ENCODE data around the gene PJVK.

DNA sequence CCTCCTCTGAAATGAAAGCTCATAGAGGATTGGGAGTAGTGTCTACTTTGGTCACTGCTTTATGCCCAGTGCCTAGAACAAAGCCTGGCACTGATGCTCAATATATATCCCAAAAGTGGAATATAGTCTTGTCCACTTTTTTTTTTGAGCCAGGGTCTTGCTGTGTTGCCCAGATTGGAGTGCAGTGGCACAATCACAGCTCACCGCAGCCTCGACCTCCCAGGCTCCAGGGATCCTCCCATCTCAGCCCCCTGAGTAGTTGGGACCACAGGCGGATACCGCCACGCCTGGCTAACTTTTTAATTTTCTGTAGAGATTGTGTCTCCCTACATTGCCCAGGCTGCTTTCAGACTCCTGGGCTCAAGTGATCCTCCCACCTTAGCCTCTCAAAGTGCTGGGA lies 23.4 kb downstream of the PJVK start:
- TF ChIP-seq, protein P1, sequence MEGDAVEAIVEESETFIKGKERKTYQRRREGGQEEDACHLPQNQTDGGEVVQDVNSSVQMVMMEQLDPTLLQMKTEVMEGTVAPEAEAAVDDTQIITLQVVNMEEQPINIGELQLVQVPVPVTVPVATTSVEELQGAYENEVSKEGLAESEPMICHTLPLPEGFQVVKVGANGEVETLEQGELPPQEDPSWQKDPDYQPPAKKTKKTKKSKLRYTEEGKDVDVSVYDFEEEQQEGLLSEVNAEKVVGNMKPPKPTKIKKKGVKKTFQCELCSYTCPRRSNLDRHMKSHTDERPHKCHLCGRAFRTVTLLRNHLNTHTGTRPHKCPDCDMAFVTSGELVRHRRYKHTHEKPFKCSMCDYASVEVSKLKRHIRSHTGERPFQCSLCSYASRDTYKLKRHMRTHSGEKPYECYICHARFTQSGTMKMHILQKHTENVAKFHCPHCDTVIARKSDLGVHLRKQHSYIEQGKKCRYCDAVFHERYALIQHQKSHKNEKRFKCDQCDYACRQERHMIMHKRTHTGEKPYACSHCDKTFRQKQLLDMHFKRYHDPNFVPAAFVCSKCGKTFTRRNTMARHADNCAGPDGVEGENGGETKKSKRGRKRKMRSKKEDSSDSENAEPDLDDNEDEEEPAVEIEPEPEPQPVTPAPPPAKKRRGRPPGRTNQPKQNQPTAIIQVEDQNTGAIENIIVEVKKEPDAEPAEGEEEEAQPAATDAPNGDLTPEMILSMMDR (IDR thresholded peaks at IDR 0.05 in 8 of 11, conservative IDR thresholded peaks at IDR 0.05 in 3 of 11): no peak
- no peak for TF ChIP-seq POLR2A (IDR thresholded peaks at IDR 0.05)
